HCT116 (cell line): ENCODE measurements around the gene VSNL1. TPM values are rescaled to one million over a fixed set of nuclear protein-coding genes. Genes with fewer than 3 reads are reported as not detected.

Experiments used
- ATAC-seq: fragments of 200-7000 bp; cut with Tn5 transposase; 2 replicates; pipeline ENCODE4 v1.9.1; 2020; ENCODE audit warnings: mild to moderate bottlenecking, moderate library complexity
- BruUV-seq: library from RNA; stranded (reverse); fragments of 400-500 nt; replicated peaks from 2 replicates; lab custom pipeline; 2021; lab: Mats Ljungman, UMichigan
- CTCF ChIA-PET: fragments of 300-600 bp; sonication (Branson Sonifier 250); formaldehyde crosslinking; loops from one replicate; lab custom pipeline; 2021; ENCODE audit warnings: antibody characterized with exemption; lab: Charles Lee
- POLR2A ChIA-PET: fragments of 300-600, 350-600 bp; sonication (Branson Sonifier 250); formaldehyde crosslinking; loops from one replicate; lab custom pipeline; 2021; ENCODE audit warnings: antibody characterized with exemption; lab: Charles Lee
- RAD21 ChIA-PET, 2 experiments: fragments of 300-600 bp; sonication (Branson Sonifier 250); formaldehyde crosslinking; loops; one replicate each; lab custom pipeline; 2023; ENCODE audit warnings: low total read pairs in 2 of 2; ENCODE audit not compliant: uncharacterized antibody in 2 of 2, unreplicated experiment in 2 of 2, low non-redundant PET in 1 of 2; lab: Charles Lee
- DNase-seq: peaks from one replicate; pipeline ENCODE4 v3.0.0-alpha.2; 2010; ENCODE audit warnings: low read depth, low spot score
- H2AFZ ChIP-seq: fragments of 200-600 bp; shearing (Covaris generic), sonication (generic); 2 replicates; pipeline ENCODE4 v1.6.1; 2017; ENCODE audit warnings: low read depth, mixed run types, mixed read lengths, antibody characterized with exemption, low read length; ENCODE audit not compliant: poor library complexity, severe bottlenecking
- H3K27ac ChIP-seq: 2 replicates; pipeline ENCODE4 v1.5.1; 2012; ENCODE audit warnings: low read depth, low read length
- H3K27me3 ChIP-seq: fragments of 200-600 bp; sonication (generic); 2 replicates; pipeline ENCODE4 v1.6.1; 2016; ENCODE audit warnings: mixed run types, low read length, mixed read lengths; ENCODE audit not compliant: insufficient read depth
- H3K36me3 ChIP-seq, 2 experiments: fragments of 200-500 bp in 1 of 2; fragments of 200-600 bp in 1 of 2; sonication (Bioruptor generic) in 1 of 2; sonication (generic) in 1 of 2; 2 replicates each; pipeline versions ENCODE4 v1.5.1 to v1.6.1; 2014 to 2016; ENCODE audit warnings: low read length in 2 of 2, inconsistent platforms in 1 of 2, mixed read lengths in 1 of 2, mixed run types in 1 of 2; ENCODE audit not compliant: insufficient read depth in 2 of 2, control insufficient read depth in 1 of 2
- H3K4me1 ChIP-seq, 2 experiments: fragments of 200-600 bp in 1 of 2; sonication (generic) in 1 of 2; 2 replicates each; pipeline versions ENCODE4 v1.5.1 to v1.6.1; 2012 to 2017; ENCODE audit warnings: low read length in 2 of 2, inconsistent platforms in 1 of 2, mild to moderate bottlenecking in 1 of 2, mixed read lengths in 1 of 2, mixed run types in 1 of 2, moderate library complexity in 1 of 2; ENCODE audit not compliant: insufficient read depth in 2 of 2, control insufficient read depth in 1 of 2
- H3K4me2 ChIP-seq: fragments of 200-600 bp; sonication (generic); 2 replicates; pipeline ENCODE4 v1.6.1; 2017; ENCODE audit warnings: mixed run types, low read length, mixed read lengths
- H3K4me3 ChIP-seq, 2 experiments: fragments of 200-600 bp in 1 of 2; sonication (generic) in 1 of 2; replicated peaks in 1 of 2; 2 replicates each; pipeline ENCODE4 v1.5.1; 2011 to 2016; ENCODE audit warnings: low read length in 2 of 2, control low read depth in 1 of 2, low read depth in 1 of 2, mild to moderate bottlenecking in 1 of 2, mixed read lengths in 1 of 2, mixed run types in 1 of 2
- H3K79me2 ChIP-seq: fragments of 200-600 bp; sonication (generic); 2 replicates; pipeline ENCODE4 v1.6.1; 2017; ENCODE audit warnings: mild to moderate bottlenecking, mixed run types, low read length, moderate library complexity, mixed read lengths; ENCODE audit not compliant: insufficient read depth
- H3K9ac ChIP-seq: fragments of 200-600 bp; sonication (generic); 2 replicates; pipeline ENCODE4 v1.6.1; 2016; ENCODE audit warnings: low read length, mixed read lengths
- H3K9me2 ChIP-seq: fragments of 200-600 bp; sonication (generic), shearing (Covaris generic); 2 replicates; pipeline ENCODE4 v1.6.1; 2017; ENCODE audit warnings: mixed run types, mild to moderate bottlenecking, moderate library complexity; ENCODE audit not compliant: insufficient read depth
- H3K9me3 ChIP-seq, 2 experiments: fragments of 200-500 bp in 1 of 2; fragments of 200-600 bp in 1 of 2; sonication (Bioruptor generic) in 1 of 2; sonication (generic) in 1 of 2; 2 replicates each; pipeline ENCODE4 v1.6.1; 2014 to 2017; ENCODE audit warnings: low read length in 2 of 2, mixed read lengths in 2 of 2, inconsistent platforms in 1 of 2, low read depth in 1 of 2, mild to moderate bottlenecking in 1 of 2, mixed run types in 1 of 2, moderate library complexity in 1 of 2; ENCODE audit not compliant: control insufficient read depth in 1 of 2, insufficient read depth in 1 of 2
- H4K20me1 ChIP-seq: fragments of 200-600 bp; sonication (generic), shearing (Covaris generic); 2 replicates; pipeline ENCODE4 v1.6.1; 2017; ENCODE audit warnings: mixed run types, mild to moderate bottlenecking, moderate library complexity; ENCODE audit not compliant: insufficient read depth
- CEBPB ChIP-seq: IDR thresholded peaks from 2 replicates; pipeline ENCODE4 v1.6.1; 2012; ENCODE audit warnings: low read depth
- EGR1 ChIP-seq: IDR thresholded peaks from 2 replicates; pipeline ENCODE4 v1.6.1; 2012; ENCODE audit warnings: low read depth
- EZH2 ChIP-seq: fragments of 200-600 bp; sonication (generic); IDR thresholded peaks from 2 replicates; pipeline ENCODE4 v1.6.1; 2017; ENCODE audit warnings: antibody characterized with exemption, mixed run types
- FOSL1 ChIP-seq: IDR thresholded peaks from 2 replicates; pipeline ENCODE4 v1.6.1; 2012; ENCODE audit warnings: low read depth
- JUND ChIP-seq: IDR thresholded peaks from 2 replicates; pipeline ENCODE4 v1.6.1; 2012
- POLR2A ChIP-seq: IDR thresholded peaks from 2 replicates; pipeline ENCODE4 v1.7.0; 2011; ENCODE audit warnings: borderline replicate concordance; ENCODE audit not compliant: insufficient read depth, insufficient read length; ENCODE audit errors: extremely low read depth
- TCF7L2 ChIP-seq: IDR thresholded peaks from 2 replicates; pipeline ENCODE4 v1.7.0; 2011; ENCODE audit warnings: borderline replicate concordance, inconsistent platforms; ENCODE audit not compliant: insufficient read depth, insufficient read length; ENCODE audit errors: extremely low read depth
- ZFX ChIP-seq: fragments of 450-650 bp; IDR thresholded peaks from 2 replicates; pipeline ENCODE4 v1.6.1; 2017
- intact Hi-C: fragments of 100-400 bp; cut with micrococcal nuclease; formaldehyde crosslinking; loops from 2 replicates; pipeline ENCODE4 v1.10.0; 2022
- total RNA-seq: library from RNA; stranded (reverse); gene quantifications from one replicate; pipeline ENCODE4 v1.2.1, GENCODE V29; 2021; ENCODE audit not compliant: unreplicated experiment
- TF ChIP-seq, protein P1 (sequence below): IDR thresholded peaks from 2 replicates; pipeline ENCODE4 v1.6.1; 2012; ENCODE audit warnings: low read depth
- TF ChIP-seq, protein P2 (sequence below): IDR thresholded peaks from 2 replicates; pipeline ENCODE4 v1.6.1; 2011; ENCODE audit warnings: mild to moderate bottlenecking, low read length, moderate library complexity; ENCODE audit not compliant: insufficient replicate concordance; ENCODE audit errors: extremely low read depth
- TF ChIP-seq, protein P3 (sequence below), 3 experiments: fragments of 200-600 bp in 1 of 3; sonication (generic) in 1 of 3; IDR thresholded peaks in 2 of 3; conservative IDR thresholded peaks in 1 of 3; 2 replicates each; pipeline ENCODE4 v1.5.1; 2012 to 2017; ENCODE audit warnings: low read depth in 2 of 3, low read length in 2 of 3, antibody characterized with exemption in 1 of 3, borderline replicate concordance in 1 of 3, control low read depth in 1 of 3, mild to moderate bottlenecking in 1 of 3, mixed read lengths in 1 of 3, mixed run types in 1 of 3, moderate library complexity in 1 of 3; ENCODE audit not compliant: insufficient read depth in 1 of 3

VSNL1 gene
- total RNA-seq, 1 experiment from 2014 or later: 4.6 TPM

DNA sequence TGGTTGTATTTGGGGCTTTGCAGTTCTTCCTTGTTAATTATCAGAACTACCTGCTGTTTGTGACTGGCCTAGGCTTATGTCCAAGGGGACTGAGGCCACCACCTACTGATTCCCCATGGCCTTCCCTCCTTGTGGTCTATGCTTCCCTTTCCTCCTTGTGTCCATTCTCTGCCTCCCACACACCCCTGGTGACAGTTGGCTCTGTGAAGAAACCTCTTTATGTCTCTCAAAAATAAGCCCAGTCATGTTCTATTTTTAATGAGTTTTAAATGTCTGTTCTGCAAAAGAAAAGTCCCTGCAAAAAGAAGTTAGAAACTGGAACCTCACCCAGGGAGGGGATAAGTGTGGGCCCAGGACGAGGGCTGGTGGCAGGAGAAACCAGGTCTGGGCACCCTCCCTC lies 108.1 kb downstream of the VSNL1 start:
- Histone ChIP-seq H3K4me2 (no peak overlapping the region), H3K27ac (no peak overlapping the region), H3K9me2 (no peaks in the 10 kb centered on the region), H3K36me3 (no peaks in the 10 kb centered on the region), H3K4me3 (no peak overlapping the region), H3K79me2 (no peaks in the 10 kb centered on the region), H3K9me3 (no peaks in the 10 kb centered on the region)
- no peak for ATAC-seq
- no TSS peak for BruUV-seq
- ChIA-PET RAD21 (no interaction called here), CTCF (no interaction called here)
- TF ChIP-seq TCF7L2 (no peak), EGR1 (no peak), FOSL1 (no peak), JUND (no peak), ZFX (no peak), POLR2A (no peak), CEBPB (no peak), EZH2 (no peak)
- TF ChIP-seq, protein P1, sequence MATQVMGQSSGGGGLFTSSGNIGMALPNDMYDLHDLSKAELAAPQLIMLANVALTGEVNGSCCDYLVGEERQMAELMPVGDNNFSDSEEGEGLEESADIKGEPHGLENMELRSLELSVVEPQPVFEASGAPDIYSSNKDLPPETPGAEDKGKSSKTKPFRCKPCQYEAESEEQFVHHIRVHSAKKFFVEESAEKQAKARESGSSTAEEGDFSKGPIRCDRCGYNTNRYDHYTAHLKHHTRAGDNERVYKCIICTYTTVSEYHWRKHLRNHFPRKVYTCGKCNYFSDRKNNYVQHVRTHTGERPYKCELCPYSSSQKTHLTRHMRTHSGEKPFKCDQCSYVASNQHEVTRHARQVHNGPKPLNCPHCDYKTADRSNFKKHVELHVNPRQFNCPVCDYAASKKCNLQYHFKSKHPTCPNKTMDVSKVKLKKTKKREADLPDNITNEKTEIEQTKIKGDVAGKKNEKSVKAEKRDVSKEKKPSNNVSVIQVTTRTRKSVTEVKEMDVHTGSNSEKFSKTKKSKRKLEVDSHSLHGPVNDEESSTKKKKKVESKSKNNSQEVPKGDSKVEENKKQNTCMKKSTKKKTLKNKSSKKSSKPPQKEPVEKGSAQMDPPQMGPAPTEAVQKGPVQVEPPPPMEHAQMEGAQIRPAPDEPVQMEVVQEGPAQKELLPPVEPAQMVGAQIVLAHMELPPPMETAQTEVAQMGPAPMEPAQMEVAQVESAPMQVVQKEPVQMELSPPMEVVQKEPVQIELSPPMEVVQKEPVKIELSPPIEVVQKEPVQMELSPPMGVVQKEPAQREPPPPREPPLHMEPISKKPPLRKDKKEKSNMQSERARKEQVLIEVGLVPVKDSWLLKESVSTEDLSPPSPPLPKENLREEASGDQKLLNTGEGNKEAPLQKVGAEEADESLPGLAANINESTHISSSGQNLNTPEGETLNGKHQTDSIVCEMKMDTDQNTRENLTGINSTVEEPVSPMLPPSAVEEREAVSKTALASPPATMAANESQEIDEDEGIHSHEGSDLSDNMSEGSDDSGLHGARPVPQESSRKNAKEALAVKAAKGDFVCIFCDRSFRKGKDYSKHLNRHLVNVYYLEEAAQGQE: no peak
- TF ChIP-seq, protein P2, sequence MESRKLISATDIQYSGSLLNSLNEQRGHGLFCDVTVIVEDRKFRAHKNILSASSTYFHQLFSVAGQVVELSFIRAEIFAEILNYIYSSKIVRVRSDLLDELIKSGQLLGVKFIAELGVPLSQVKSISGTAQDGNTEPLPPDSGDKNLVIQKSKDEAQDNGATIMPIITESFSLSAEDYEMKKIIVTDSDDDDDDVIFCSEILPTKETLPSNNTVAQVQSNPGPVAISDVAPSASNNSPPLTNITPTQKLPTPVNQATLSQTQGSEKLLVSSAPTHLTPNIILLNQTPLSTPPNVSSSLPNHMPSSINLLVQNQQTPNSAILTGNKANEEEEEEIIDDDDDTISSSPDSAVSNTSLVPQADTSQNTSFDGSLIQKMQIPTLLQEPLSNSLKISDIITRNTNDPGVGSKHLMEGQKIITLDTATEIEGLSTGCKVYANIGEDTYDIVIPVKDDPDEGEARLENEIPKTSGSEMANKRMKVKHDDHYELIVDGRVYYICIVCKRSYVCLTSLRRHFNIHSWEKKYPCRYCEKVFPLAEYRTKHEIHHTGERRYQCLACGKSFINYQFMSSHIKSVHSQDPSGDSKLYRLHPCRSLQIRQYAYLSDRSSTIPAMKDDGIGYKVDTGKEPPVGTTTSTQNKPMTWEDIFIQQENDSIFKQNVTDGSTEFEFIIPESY: no peak
- TF ChIP-seq, protein P3, sequence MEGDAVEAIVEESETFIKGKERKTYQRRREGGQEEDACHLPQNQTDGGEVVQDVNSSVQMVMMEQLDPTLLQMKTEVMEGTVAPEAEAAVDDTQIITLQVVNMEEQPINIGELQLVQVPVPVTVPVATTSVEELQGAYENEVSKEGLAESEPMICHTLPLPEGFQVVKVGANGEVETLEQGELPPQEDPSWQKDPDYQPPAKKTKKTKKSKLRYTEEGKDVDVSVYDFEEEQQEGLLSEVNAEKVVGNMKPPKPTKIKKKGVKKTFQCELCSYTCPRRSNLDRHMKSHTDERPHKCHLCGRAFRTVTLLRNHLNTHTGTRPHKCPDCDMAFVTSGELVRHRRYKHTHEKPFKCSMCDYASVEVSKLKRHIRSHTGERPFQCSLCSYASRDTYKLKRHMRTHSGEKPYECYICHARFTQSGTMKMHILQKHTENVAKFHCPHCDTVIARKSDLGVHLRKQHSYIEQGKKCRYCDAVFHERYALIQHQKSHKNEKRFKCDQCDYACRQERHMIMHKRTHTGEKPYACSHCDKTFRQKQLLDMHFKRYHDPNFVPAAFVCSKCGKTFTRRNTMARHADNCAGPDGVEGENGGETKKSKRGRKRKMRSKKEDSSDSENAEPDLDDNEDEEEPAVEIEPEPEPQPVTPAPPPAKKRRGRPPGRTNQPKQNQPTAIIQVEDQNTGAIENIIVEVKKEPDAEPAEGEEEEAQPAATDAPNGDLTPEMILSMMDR (IDR thresholded peaks at IDR 0.05 in 2 of 3, conservative IDR thresholded peaks at IDR 0.05 in 1 of 3; ENCODE audit: borderline replicate concordance in 1 of 3, insufficient read depth in 1 of 3, low read depth in 2 of 3, low read length in 2 of 3): no peak
- TF ChIP-seq, all 23 proteins: peak for 0
- H3K27me3 ChIP-seq: no peaks in the 10 kb centered on the region
- DNase-seq: no peak
- H4K20me1 ChIP-seq: no peaks in the 10 kb centered on the region
- POLR2A ChIA-PET: no interaction called here
- intact Hi-C loops: no loop called here
- peaks cover 3 to 27% of the 10 kb centered on the region in 2 experiments for H3K4me1 ChIP-seq
- H3K9ac ChIP-seq: no peak overlapping the region
- H2AFZ ChIP-seq: no peak overlapping the region
